Measurements from ENCODE around the gene CLVS2.

CLVS2 gene

GRCh38 chr6:123027408-123027807, 31.4 kb downstream of the CLVS2 start:
- DNase-seq (ENCODE audit: low read depth), result no peak

DNA sequence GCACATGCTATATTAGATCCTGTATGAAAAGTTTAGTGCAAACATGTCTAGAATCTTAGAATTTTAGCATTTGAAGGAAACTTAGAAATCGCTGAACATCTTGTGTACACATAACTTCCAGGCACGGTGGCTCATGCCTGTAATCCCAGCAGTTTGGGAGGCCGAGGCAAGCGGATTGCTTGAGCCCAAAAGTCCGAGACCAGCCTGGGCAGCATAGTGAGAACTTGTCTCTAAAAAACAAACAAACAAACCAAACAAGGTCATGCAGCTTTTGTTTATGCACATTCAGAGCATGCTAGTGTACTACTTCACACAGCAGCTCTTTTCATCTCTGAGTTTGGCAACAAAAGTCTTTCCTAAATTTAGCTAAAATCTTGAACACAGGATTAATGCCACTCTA, 32.2 kb downstream of the CLVS2 start:
- DNase-seq (ENCODE audit: low read depth), result no peak

DNA sequence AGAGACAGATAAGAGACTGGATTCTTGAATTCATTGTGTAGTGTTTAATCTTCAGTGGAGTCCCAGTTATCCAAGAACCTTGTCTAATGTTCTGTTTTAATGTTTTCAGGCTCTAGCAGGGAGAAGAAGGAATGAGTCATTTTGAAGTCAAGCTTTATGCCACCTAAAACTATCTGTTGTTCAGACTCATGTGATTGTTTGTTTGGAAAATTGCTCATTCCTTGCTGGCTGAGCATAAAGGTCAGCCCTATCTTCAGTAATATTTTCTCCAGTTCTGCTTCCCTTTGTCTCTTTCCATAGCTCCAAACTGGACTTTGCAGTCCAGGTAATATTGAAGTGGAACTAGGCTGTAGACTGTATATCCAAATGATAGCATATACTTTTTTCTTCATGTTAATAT, 34.2 kb downstream of the CLVS2 start:
- no peak for DNase-seq (ENCODE audit: low read depth)

GRCh38 chr6:123036648-123037047, 40.6 kb downstream of the CLVS2 start:
- DNase-seq (ENCODE audit: low read depth), result no peak

GRCh38 chr6:123039431-123039830, 43.4 kb downstream of the CLVS2 start:
- no peak for DNase-seq (ENCODE audit: low read depth)

DNA sequence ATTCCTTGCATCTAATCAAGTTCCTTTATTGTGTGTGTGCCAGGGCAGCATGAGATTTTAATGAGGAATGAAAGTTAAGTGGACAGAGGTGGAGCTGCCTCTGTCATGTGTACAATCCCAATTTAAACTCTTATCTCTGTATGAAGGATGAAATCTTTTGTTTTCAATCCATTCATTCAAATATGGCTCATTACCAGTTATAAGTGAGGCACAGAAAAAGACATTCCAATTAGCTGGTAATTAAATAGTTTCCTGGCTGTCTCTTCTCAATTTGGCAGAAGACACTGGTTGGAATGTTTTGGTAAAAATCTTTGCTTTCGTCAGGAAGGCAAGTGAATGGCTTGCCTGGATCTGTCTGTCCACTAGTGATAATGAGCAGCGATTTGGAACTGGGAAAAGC, 46.4 kb downstream of the CLVS2 start:
- no peak for DNase-seq (ENCODE audit: low read depth)

DNA sequence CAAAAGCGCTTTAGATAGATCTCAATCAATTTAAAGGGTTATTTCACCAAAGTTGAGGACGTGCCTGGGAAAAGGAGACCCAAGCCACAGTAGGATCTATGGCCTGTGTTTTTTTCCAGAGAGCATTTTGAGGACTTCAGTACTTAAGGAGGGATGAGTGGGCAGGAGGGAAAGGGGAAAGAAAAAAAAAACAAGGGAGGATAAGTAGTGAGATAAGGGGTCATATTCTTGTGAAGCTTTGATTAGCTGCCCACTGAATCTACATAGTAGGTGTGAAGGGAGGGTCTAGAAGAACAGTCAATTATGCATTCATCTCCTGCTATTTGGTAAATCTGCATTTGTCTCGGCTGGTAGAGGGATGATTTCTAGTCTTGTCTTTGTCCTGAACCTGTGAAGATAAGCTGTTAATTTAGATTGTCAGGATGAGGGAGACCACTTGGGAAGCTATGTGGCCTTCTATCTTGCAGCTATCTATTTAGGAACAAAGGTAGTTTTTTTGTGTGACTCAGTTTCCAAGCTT, 48.4 kb downstream of the CLVS2 start:
- no peak for DNase-seq (ENCODE audit: low read depth)

DNA sequence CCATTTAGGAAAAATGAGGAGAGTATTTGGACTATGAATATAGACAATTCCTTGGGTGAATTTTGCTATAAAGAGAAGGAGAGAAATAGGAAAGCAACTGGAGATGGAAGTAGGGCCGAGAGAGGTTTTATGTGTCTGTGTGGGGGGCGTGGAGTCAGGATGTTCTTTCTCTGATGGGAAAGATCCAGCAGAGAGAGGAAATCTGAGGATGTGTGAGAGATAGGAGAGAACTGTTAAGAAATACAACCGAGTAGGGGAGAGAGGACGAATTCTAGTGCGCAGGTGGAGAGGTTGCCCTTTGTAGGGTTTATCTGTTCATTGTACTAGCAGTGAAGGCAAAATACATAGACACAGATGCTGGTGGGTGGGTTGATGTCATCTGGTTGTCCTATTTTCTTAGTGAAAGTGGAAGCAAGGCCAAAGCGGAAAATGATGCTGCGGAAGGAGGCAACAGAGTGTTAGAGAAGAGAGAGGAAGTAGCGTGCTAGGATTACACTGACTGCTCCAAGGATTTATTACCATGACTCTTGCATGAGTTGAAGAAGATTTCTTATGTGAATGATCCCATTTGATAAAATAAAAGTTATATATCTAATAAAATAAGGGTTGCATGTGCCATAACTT, 57.7 kb downstream of the CLVS2 start:
- no peak for DNase-seq (ENCODE audit: low read depth)

DNA sequence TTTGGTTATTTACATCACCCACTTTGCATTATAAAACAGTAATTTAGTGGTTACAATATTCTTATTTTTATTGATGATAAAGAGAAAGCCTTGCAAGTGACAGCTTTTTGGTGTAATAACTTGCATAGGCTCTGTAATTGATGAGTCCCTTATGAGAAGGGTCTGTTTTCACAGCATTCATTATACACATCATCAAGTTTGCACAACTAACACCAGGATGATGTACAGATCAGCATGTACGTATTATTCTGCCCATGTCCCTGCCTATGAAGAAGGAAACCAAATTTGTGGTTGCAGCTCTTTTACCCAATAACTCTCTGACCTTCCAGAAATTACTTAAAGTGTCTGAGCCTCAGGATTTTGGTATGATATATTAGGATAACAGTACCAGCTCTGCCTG, 59.2 kb downstream of the CLVS2 start:
- no peak for DNase-seq (ENCODE audit: low read depth)

DNA sequence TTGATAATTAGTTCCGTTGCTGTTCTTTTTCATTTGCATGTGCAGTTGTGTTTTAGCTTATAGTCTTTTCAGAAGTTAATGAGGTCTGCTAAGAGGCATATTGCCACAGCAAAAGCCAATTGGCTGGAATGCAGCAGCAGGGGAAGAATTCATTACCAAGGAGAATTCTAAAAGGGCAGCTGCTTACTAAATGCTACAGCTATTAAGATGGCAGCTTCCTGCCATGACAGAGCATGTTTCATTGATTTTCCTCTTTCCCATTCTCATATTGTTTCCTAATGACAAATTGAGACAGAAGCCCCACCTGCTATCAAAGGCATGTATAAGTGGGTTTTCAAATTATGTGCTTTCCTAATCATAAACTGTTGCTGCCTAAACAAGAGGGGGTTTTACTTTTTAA, 66.6 kb downstream of the CLVS2 start:
- DNase-seq (ENCODE audit: low read depth), result no peak

DNA sequence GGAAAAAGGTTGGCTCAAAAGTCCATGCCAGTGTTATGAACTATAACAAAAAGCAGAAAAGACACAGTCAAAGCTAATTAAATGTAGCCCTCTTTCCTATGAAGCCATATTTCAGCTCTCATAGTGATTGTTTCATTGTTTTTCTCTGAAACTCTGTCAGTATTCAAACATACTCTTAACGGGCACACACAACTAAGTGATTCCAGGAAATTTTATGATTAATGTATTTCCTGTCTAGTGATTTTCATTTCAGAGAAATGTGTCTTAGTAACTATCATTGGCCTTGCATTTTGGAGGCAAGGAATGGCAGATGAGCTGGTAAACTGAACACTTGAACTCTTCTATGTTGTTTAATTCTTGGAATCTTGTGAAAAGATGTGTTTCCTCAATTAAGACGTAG, 68.0 kb downstream of the CLVS2 start:
- DNase-seq (ENCODE audit: low read depth), result no peak

- no peak for DNase-seq (ENCODE audit: low read depth)
Measured at GRCh38 chr6:123074616-123075015, 78.6 kb downstream of the CLVS2 start.

DNA sequence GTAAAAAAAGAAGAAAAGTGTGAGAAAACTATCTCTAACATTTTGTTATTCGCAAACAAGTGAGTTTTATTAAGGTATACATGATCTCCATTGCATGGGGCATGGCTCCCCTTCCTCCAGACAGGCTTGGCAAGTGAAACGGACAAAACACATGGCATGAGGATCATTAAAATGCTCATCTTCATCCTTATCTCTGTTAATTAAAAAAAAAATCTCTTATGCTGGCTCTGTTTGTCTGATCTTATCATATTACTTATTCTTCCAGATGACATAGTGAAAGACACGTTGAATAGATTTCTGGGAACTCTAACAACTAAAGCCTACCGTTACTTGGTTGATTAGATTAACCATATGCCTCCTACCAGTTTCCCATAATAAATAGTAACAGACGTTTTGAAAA, 89.4 kb downstream of the CLVS2 start:
- DNase-seq (ENCODE audit: low read depth), result no peak

GRCh38 chr6:123089226-123089625, 93.2 kb downstream of the CLVS2 start:
- DNase-seq (ENCODE audit: low read depth), result no peak

DNA sequence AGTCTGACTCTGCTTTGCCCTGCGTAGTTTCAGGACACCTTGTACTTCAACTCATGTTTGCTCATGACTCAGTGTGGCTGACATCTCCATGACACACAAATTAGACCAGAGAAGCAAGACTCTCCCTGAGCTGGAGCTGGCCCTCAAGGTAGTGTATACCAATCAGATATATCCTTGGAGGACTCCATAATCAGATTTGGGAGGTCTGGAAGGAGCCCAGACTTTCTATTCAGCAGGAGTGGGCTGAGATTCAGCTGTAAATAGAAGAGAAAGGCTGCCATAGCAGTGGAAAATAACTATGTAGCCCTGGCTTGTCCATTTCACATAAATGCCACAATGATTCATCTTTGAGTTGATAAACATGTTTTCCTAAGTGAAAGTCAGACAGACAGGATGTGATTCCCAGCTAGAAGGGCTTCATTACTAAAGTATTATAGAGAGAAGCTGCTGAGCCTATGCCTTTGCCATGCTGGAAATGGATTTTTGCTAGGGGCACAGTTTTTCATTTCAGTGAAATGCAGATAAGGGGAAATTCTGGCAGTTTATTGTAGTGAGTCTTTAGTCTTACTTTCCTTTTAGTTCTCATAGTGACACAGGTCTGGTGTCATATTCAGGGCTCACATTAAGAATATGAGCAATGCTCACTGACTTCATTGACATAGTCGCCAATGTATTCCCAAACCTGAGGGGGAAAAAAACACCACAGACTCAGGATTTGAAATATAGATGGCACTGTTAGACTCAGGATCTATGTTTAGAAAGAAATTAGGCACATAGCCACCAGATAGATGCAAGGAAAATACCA, 95.3 kb downstream of the CLVS2 start:
- DNase-seq (ENCODE audit: low read depth), result no peak

GRCh38 chr6:123091896-123092271, 95.8 kb downstream of the CLVS2 start:
- DNase-seq (ENCODE audit: low read depth), result no peak

DNA sequence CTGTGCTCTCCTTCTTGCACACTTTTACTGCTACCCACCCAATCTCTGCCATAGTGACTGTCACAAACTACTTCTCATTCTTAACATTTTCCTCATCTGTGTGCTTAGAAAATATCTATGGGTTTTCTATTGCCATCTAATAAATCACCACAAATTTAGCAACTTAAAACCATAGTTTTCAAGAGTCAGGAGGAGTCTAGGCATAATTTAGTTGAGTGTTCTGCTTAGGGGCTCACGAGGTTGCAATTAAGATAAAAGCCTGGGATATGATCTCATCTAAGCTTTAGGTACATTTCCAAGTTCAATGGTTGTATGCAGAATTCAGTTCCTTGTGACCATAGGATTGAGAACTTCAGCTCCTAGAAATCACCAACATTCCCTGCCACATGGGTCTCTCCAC, 98.8 kb downstream of the CLVS2 start:
- DNase-seq (ENCODE audit: low read depth), result no peak

GRCh38 chr6:123105561-123105960, 109.5 kb downstream of the CLVS2 start:
- DNase-seq (ENCODE audit: low read depth), result no peak

DNA sequence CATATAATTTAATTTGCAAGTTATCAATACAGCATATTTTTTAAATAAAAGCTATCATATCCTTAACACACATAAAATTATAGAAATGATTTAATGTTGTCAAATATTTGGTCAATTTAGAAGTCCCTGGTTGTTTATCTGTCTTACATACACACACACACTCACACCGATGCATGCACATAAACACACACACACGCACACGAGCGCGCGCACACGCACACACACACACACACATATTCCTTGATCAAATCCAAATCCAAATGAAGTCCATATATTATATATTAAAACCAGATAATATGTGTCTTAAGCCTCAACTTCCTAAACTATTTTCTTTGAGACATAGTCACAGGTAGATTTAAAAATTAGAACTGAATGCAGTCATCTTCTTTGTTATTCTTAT, 120.3 kb downstream of the CLVS2 start:
- DNase-seq (ENCODE audit: low read depth), result no peak

GRCh38 chr6:123117145-123117908, 121.3 kb downstream of the CLVS2 start:
- no peak for DNase-seq (ENCODE audit: low read depth)

- DNase-seq (ENCODE audit: low read depth), result no peak
Measured at GRCh38 chr6:123118811-123119210, 122.8 kb downstream of the CLVS2 start.
